Measurements from ENCODE around the gene JMJD4. TPM values are rescaled to one million over a fixed set of nuclear protein-coding genes. Genes with fewer than 3 reads are reported as not detected.

JMJD4 gene
- total and polyA plus RNA-seq, 9 of the 15 experiments (the other 6 are each of a cell fraction or from before 2014, with no cell fraction given) = 1.4 to 42.6 (median 29.2) TPM

DNA sequence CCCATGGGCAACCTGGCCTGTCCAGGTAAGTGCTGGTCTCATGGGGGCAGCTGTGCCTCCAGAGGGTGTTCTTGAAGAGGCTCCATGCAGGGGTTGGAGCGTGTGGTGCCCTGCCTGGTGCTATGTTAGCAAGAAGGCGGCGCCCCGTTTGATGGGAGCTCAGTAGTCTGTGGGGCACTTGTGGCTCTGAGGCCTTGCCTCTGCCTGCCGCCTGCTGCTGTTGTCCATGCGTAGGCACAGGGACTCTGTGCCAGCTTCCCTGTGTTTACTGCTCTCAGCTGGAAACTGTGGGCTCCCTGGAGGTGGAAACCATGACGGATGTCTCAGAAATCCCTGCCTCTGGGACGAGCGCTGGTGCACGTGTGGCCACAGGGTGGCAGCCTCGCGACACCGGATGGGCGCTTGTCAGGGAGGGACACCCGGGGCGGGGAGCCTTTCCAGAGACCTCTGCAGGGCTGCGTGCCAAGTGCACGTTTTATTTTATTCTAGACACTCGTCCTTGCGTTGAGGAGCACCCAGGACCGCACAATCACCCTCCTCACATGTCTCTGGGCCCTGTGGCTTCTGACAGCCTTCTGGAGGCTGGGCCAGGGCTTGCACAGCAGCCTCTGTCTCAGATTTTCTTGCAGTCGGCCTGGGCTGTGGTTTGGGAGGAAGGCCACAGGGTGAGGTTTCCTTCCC, 27.3 kb upstream of the JMJD4 start (continued):
- no peak for TF ChIP-seq KDM4B (IDR thresholded peaks at IDR 0.05; ENCODE audit: borderline replicate concordance in 2 of 2, low read depth in 1 of 2)
- no peak for TF ChIP-seq TAF7 (tag; IDR thresholded peaks at IDR 0.05)
- peak; percentile 54; the same call in 1 of the 2 replicates for TF ChIP-seq GABPA (tag; conservative IDR thresholded peaks at IDR 0.05; ENCODE audit: low read depth)
- TF ChIP-seq, protein P1, sequence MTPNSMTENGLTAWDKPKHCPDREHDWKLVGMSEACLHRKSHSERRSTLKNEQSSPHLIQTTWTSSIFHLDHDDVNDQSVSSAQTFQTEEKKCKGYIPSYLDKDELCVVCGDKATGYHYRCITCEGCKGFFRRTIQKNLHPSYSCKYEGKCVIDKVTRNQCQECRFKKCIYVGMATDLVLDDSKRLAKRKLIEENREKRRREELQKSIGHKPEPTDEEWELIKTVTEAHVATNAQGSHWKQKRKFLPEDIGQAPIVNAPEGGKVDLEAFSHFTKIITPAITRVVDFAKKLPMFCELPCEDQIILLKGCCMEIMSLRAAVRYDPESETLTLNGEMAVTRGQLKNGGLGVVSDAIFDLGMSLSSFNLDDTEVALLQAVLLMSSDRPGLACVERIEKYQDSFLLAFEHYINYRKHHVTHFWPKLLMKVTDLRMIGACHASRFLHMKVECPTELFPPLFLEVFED (CRISPR knock-in tag; conservative IDR thresholded peaks at IDR 0.05) = no peak
- 0 out of 2 replicates have a peak, but pooled peaks have one; percentile 33 for TF ChIP-seq ZBTB7A (IDR thresholded peaks at IDR 0.05; ENCODE audit: borderline replicate concordance, control insufficient read depth, low read depth, low read length)
- no peak for TF ChIP-seq CBX2 (IDR thresholded peaks at IDR 0.05; ENCODE audit: insufficient read depth, low read length, poor library complexity, severe bottlenecking)
- no peak for TF ChIP-seq ZNF431 (CRISPR knock-in tag; IDR thresholded peaks at IDR 0.05)
- TF ChIP-seq, protein P2, sequence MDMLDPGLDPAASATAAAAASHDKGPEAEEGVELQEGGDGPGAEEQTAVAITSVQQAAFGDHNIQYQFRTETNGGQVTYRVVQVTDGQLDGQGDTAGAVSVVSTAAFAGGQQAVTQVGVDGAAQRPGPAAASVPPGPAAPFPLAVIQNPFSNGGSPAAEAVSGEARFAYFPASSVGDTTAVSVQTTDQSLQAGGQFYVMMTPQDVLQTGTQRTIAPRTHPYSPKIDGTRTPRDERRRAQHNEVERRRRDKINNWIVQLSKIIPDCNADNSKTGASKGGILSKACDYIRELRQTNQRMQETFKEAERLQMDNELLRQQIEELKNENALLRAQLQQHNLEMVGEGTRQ (CRISPR knock-in tag; IDR thresholded peaks at IDR 0.05) = no peak
- no peak for TF ChIP-seq ZFPM2 (CRISPR knock-in tag; IDR thresholded peaks at IDR 0.05)
- TF ChIP-seq ZNF77 (CRISPR knock-in tag; IDR thresholded peaks at IDR 0.05) = no peak
- TF ChIP-seq ZNF316 (IDR thresholded peaks at IDR 0.05) = no peak
- TF ChIP-seq, protein P3, sequence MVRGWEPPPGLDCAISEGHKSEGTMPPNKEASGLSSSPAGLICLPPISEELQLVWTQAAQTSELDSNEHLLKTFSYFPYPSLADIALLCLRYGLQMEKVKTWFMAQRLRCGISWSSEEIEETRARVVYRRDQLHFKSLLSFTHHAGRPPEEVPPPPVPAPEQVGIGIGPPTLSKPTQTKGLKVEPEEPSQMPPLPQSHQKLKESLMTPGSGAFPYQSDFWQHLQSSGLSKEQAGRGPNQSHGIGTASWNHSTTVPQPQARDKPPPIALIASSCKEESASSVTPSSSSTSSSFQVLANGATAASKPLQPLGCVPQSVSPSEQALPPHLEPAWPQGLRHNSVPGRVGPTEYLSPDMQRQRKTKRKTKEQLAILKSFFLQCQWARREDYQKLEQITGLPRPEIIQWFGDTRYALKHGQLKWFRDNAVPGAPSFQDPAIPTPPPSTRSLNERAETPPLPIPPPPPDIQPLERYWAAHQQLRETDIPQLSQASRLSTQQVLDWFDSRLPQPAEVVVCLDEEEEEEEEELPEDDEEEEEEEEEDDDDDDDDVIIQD (CRISPR knock-in tag; IDR thresholded peaks at IDR 0.05) = no peak
- no peak for TF ChIP-seq BRCA1 (IDR thresholded peaks at IDR 0.05)
- TF ChIP-seq BRCA1 (CRISPR knock-in tag; IDR thresholded peaks at IDR 0.05) = no peak
- TF ChIP-seq POU5F1 (IDR thresholded peaks at IDR 0.05; ENCODE audit: borderline replicate concordance, low read depth, low read length, partially characterized antibody) = no peak
- TF ChIP-seq, protein P4, sequence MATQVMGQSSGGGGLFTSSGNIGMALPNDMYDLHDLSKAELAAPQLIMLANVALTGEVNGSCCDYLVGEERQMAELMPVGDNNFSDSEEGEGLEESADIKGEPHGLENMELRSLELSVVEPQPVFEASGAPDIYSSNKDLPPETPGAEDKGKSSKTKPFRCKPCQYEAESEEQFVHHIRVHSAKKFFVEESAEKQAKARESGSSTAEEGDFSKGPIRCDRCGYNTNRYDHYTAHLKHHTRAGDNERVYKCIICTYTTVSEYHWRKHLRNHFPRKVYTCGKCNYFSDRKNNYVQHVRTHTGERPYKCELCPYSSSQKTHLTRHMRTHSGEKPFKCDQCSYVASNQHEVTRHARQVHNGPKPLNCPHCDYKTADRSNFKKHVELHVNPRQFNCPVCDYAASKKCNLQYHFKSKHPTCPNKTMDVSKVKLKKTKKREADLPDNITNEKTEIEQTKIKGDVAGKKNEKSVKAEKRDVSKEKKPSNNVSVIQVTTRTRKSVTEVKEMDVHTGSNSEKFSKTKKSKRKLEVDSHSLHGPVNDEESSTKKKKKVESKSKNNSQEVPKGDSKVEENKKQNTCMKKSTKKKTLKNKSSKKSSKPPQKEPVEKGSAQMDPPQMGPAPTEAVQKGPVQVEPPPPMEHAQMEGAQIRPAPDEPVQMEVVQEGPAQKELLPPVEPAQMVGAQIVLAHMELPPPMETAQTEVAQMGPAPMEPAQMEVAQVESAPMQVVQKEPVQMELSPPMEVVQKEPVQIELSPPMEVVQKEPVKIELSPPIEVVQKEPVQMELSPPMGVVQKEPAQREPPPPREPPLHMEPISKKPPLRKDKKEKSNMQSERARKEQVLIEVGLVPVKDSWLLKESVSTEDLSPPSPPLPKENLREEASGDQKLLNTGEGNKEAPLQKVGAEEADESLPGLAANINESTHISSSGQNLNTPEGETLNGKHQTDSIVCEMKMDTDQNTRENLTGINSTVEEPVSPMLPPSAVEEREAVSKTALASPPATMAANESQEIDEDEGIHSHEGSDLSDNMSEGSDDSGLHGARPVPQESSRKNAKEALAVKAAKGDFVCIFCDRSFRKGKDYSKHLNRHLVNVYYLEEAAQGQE (IDR thresholded peaks at IDR 0.05; ENCODE audit: borderline replicate concordance) = peak; percentile 93
- TF ChIP-seq, protein P4 (CRISPR knock-in tag; IDR thresholded peaks at IDR 0.05; ENCODE audit: low read depth) = no peak
